IPS DF 6.9 (cell line): ENCODE measurements around the gene PDCD6IP.

ENCODE experiments used
- DNase-seq: peaks from one replicate; pipeline ENCODE4 v3.0.0-alpha.2; 2013; ENCODE audit warnings: low read depth, low spot score
- H3K27ac ChIP-seq: one replicate; pipeline ENCODE4 v1.5.1; 2013; ENCODE audit warnings: low read length, control low read depth
- H3K27me3 ChIP-seq: 2 replicates; pipeline ENCODE4 v1.6.1; 2013; ENCODE audit warnings: mild to moderate bottlenecking, low read length; ENCODE audit not compliant: control insufficient read depth, insufficient read depth
- H3K36me3 ChIP-seq: 2 replicates; pipeline ENCODE4 v1.6.1; 2013; ENCODE audit warnings: low read length; ENCODE audit not compliant: control insufficient read depth, insufficient read depth
- H3K4me1 ChIP-seq: 2 replicates; pipeline ENCODE4 v1.6.1; 2013; ENCODE audit warnings: low read length; ENCODE audit not compliant: control insufficient read depth, insufficient read depth
- H3K4me3 ChIP-seq: 2 replicates; pipeline ENCODE4 v1.5.1; 2013; ENCODE audit warnings: mild to moderate bottlenecking, low read length
- H3K9me3 ChIP-seq: 2 replicates; pipeline ENCODE4 v1.6.1; 2013; ENCODE audit warnings: low read length, inconsistent platforms; ENCODE audit not compliant: control insufficient read depth, insufficient read depth
- WGBS: extraction: QIAGEN DNeasy Blood & Tissue Kit; methylation state at CpG from one replicate; pipeline ENCODE4 v1.1.7; 2013; ENCODE audit warnings: mixed read lengths, missing lambda C conversion rate; ENCODE audit not compliant: insufficient read length, insufficient coverage; 5-methylcytosine and 5-hydroxymethylcytosine counted together

PDCD6IP gene

GRCh38 chr3:33874815-33875214 is 76.4 kb downstream of the PDCD6IP start:
- Histone ChIP-seq H3K9me3 (no peaks in the 10 kb centered on the region), H3K36me3 (no peaks in the 10 kb centered on the region), H3K27ac (no peak overlapping the region), H3K4me1 (no peaks in the 10 kb centered on the region), H3K4me3 (no peak overlapping the region), H3K27me3 (no peaks in the 10 kb centered on the region)
- WGBS = no CpG with 5 or more reads among the region's 1 CpG
- DNase-seq = no peak

- Histone ChIP-seq H3K4me1 (peaks cover 4% of the 10 kb centered on the region), H3K36me3 (no peaks in the 10 kb centered on the region), H3K27ac (no peak overlapping the region), H3K4me3 (no peak overlapping the region), H3K27me3 (no peaks in the 10 kb centered on the region), H3K9me3 (no peaks in the 10 kb centered on the region)
- DNase-seq = no peak
These were observed 77.2 kb downstream of the PDCD6IP start for GRCh38 chr3:33875680-33876079.

GRCh38 chr3:33877187-33877586 is 78.8 kb downstream of the PDCD6IP start:
- H3K4me1 ChIP-seq = peaks cover 4% of the 10 kb centered on the region
- no CpG with 5 or more reads among the region's 3 CpGs for WGBS
- H3K27me3 ChIP-seq = no peaks in the 10 kb centered on the region
- no peaks in the 10 kb centered on the region for H3K36me3 ChIP-seq
- H3K9me3 ChIP-seq = no peaks in the 10 kb centered on the region
- H3K4me3 ChIP-seq = no peak overlapping the region
- DNase-seq = no peak
- no peak overlapping the region for H3K27ac ChIP-seq

GRCh38 chr3:33879540-33879939 is 81.1 kb downstream of the PDCD6IP start:
- Histone ChIP-seq H3K27ac (no peak overlapping the region), H3K27me3 (no peaks in the 10 kb centered on the region)
- no peak for DNase-seq

GRCh38 chr3:33881156-33882064 is 83.0 kb downstream of the PDCD6IP start:
- Histone ChIP-seq H3K4me3 (no peak overlapping the region), H3K36me3 (no peaks in the 10 kb centered on the region), H3K4me1 (peaks cover 4% of the 10 kb centered on the region), H3K27me3 (no peaks in the 10 kb centered on the region), H3K27ac (no peak overlapping the region), H3K9me3 (no peaks in the 10 kb centered on the region)
- DNase-seq = no peak
- no CpG with 5 or more reads among the region's 14 CpGs for WGBS

More at GRCh38 chr3:33879540-33879939, 81.1 kb downstream of the PDCD6IP start:
- no peaks in the 10 kb centered on the region for H3K9me3 ChIP-seq
- H3K36me3 ChIP-seq = no peaks in the 10 kb centered on the region
- peaks cover 4% of the 10 kb centered on the region for H3K4me1 ChIP-seq
- no peak overlapping the region for H3K4me3 ChIP-seq
- no CpG with 5 or more reads among the region's 2 CpGs for WGBS

- Histone ChIP-seq H3K9me3 (no peaks in the 10 kb centered on the region), H3K4me3 (no peak overlapping the region), H3K27ac (no peak overlapping the region), H3K36me3 (no peaks in the 10 kb centered on the region), H3K27me3 (no peaks in the 10 kb centered on the region), H3K4me1 (peaks cover 4% of the 10 kb centered on the region)
- DNase-seq = no peak
- WGBS = no CpG with 5 or more reads among the region's 6 CpGs
These were observed 83.9 kb downstream of the PDCD6IP start for GRCh38 chr3:33882296-33882695.

GRCh38 chr3:33883538-33883950 is 85.1 kb downstream of the PDCD6IP start:
- WGBS = no CpG with 5 or more reads among the region's 6 CpGs
- DNase-seq = no peak
- no peaks in the 10 kb centered on the region for H3K36me3 ChIP-seq
- H3K27ac ChIP-seq = no peak overlapping the region
- H3K27me3 ChIP-seq = no peaks in the 10 kb centered on the region
- peaks cover 4% of the 10 kb centered on the region for H3K4me1 ChIP-seq
- no peak overlapping the region for H3K4me3 ChIP-seq
- no peaks in the 10 kb centered on the region for H3K9me3 ChIP-seq

- Histone ChIP-seq H3K27ac (no peak overlapping the region), H3K36me3 (no peaks in the 10 kb centered on the region), H3K27me3 (no peaks in the 10 kb centered on the region), H3K4me3 (no peak overlapping the region), H3K4me1 (peaks cover 4% of the 10 kb centered on the region), H3K9me3 (no peaks in the 10 kb centered on the region)
- WGBS = no CpG with 5 or more reads among the region's 12 CpGs
- DNase-seq = no peak
These were observed 85.6 kb downstream of the PDCD6IP start for GRCh38 chr3:33883951-33884561.

GRCh38 chr3:33884701-33885100 is 86.3 kb downstream of the PDCD6IP start:
- Histone ChIP-seq H3K9me3 (no peaks in the 10 kb centered on the region), H3K27ac (no peak overlapping the region), H3K4me1 (peaks cover 4% of the 10 kb centered on the region), H3K27me3 (no peaks in the 10 kb centered on the region), H3K36me3 (no peaks in the 10 kb centered on the region), H3K4me3 (no peak overlapping the region)
- DNase-seq = no peak
- no CpG with 5 or more reads among the region's 5 CpGs for WGBS

GRCh38 chr3:33885496-33885895 is 87.1 kb downstream of the PDCD6IP start:
- no peak overlapping the region for H3K27ac ChIP-seq
- no peak overlapping the region for H3K4me3 ChIP-seq
- no peak for DNase-seq
- no peaks in the 10 kb centered on the region for H3K36me3 ChIP-seq
- H3K27me3 ChIP-seq = no peaks in the 10 kb centered on the region
- 100% methylated on average over 2 of the region's 6 CpGs for WGBS
- no peaks in the 10 kb centered on the region; the same call in 1 of the 2 replicates for H3K4me1 ChIP-seq
- no peaks in the 10 kb centered on the region for H3K9me3 ChIP-seq
